Psoas muscle (tissue), 8 donors: ENCODE data around the gene MYMX. TPM values are rescaled to one million over a fixed set of nuclear protein-coding genes. Genes with fewer than 3 reads are reported as not detected.
A peak's percentile ranks its signal among the peaks of the same experiment; 100 is the strongest.

ENCODE experiments used
- ATAC-seq, 4 donors: fragments of 200-7000 bp; cut with Tn5 transposase; one replicate each; pipeline ENCODE4 v1.9.1; 2020; ENCODE audit warnings: moderate library complexity in 3 of 4, mild to moderate bottlenecking in 2 of 4
- DNase-seq, 2 donors: peaks; one replicate each; pipeline ENCODE4 v3.0.0-alpha.2; 2020
- H3K27ac ChIP-seq: fragments of 200-600 bp; one replicate; pipeline ENCODE4 v1.8.0; 2022
- H3K27me3 ChIP-seq, 3 donors: fragments of 200-600 bp in 1 of 3; one replicate each; pipeline versions ENCODE4 v1.6.1 to v1.8.0; 2013 to 2022; ENCODE audit warnings: low read length in 2 of 3, mild to moderate bottlenecking in 2 of 3, moderate library complexity in 1 of 3; ENCODE audit not compliant: insufficient read depth in 3 of 3
- H3K36me3 ChIP-seq, 2 donors: fragments of 200-600 bp in 1 of 2; one replicate each; pipeline versions ENCODE4 v1.6.1 to v1.8.0; 2013 to 2022; ENCODE audit warnings: low read depth in 1 of 2, mild to moderate bottlenecking in 1 of 2, moderate library complexity in 1 of 2; ENCODE audit not compliant: insufficient read depth in 1 of 2
- H3K4me1 ChIP-seq: fragments of 200-600 bp; one replicate; pipeline ENCODE4 v1.8.0; 2022
- H3K4me3 ChIP-seq: fragments of 200-600 bp; one replicate; pipeline ENCODE4 v1.8.0; 2022; ENCODE audit warnings: mild to moderate bottlenecking
- H3K9me3 ChIP-seq: fragments of 200-600 bp; one replicate; pipeline ENCODE4 v1.8.0; 2022
- WGBS, 3 donors: extraction: QIAGEN DNeasy Blood & Tissue Kit; methylation state at CpG; one replicate each; pipeline versions ENCODE4 v1.1.6 to v1.1.7; 2013; 5-methylcytosine and 5-hydroxymethylcytosine counted together
- intact Hi-C, 2 donors: fragments of 100-400 bp; cut with DNase I; formaldehyde crosslinking; loops; one replicate each; pipeline versions ENCODE4 v1.11.0 to v1.14.2; 2022
- polyA plus RNA-seq, 3 donors: library from polyadenylated mRNA; stranded (reverse); fragments of 200-250 nt; gene quantifications; one replicate each; pipeline ENCODE4 v1.2.3, GENCODE V29; 2013
- total RNA-seq, 4 donors: library from RNA; stranded (reverse); fragmentation: NEBNext Ultra II Directional in 2 of 4; extraction: Animal tissue kit (Norgen Biotek cat#: 25700) in 2 of 4; gene quantifications; one replicate each; pipeline versions ENCODE4 v1.2.1 to v1.2.4, GENCODE V29; 2021 to 2023
- TF ChIP-seq, protein P1 (sequence below): fragments of 200-600 bp; IDR thresholded peaks from one replicate; pipeline ENCODE4 v1.8.0; 2022; ENCODE audit warnings: antibody characterized with exemption
- donor health status: healthy with polysubstance abuse.
- donor health status: DM: no; HTN: no; CAD: no; lungs with moderate emphysema.
- donor health status: Bipolar disorder and iron deficiency.
- donor health status: healthy.
- donor health status: DM: yes; HTN: yes; CAD: no.
- donor health status: DM: no; HTN: no; CAD: no.
- donor health status: DM: no; HTN: no; CAD: no.
- donor health status: DM: yes; HTN: yes; CAD: no.

The MYMX gene
- total and polyA plus RNA-seq, 7 donors, result 0.09 to 0.61 (median 0.36) TPM; not detected in 2

DNA sequence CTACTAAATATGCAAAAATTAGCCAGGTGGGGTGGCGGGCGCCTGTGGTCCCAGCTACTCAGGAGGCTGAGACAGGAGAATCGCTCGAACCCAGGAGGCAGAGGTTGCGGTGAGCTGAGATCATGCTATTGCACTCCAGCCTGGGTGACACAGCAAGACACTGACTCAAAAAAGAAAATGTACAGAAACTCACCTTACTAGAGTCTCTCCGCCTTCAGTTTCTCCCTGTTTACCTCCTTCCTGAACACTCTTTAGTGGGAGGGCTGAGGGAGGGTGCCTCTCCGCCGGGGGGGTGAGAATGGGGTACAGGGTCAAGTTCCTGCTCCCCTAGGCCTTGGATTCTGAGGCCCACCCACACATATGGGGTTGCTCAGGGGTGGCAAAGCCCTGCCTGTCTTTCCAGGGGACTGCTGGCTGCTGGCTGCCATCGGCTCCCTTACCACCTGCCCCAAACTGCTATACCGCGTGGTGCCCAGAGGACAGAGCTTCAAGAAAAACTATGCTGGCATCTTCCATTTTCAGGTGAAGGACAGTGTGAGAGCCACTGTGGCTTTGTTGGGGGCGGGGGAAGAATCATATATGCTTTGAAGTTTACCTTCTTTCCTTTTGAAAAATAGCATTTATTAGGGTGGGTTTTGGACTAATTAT, 44.7 kb upstream of the MYMX start:
- Histone ChIP-seq H3K27ac (no peak overlapping the region), H3K27me3 (no peaks in the 10 kb centered on the region), H3K4me1 (peaks cover 8% of the 10 kb centered on the region), H3K36me3 (no peaks in the 10 kb centered on the region), H3K4me3 (no peak overlapping the region), H3K9me3 (no peaks in the 10 kb centered on the region)
- ATAC-seq (peak in 1 of 4 donors; percentile 11), DNase-seq (no peak)
- intact Hi-C loops, result loop anchor here (1.0 to 5.0 kb wide), 4 partner anchors 62 to 167 kb away; no protein-coding TSS in a partner anchor
- TF ChIP-seq, protein P1, sequence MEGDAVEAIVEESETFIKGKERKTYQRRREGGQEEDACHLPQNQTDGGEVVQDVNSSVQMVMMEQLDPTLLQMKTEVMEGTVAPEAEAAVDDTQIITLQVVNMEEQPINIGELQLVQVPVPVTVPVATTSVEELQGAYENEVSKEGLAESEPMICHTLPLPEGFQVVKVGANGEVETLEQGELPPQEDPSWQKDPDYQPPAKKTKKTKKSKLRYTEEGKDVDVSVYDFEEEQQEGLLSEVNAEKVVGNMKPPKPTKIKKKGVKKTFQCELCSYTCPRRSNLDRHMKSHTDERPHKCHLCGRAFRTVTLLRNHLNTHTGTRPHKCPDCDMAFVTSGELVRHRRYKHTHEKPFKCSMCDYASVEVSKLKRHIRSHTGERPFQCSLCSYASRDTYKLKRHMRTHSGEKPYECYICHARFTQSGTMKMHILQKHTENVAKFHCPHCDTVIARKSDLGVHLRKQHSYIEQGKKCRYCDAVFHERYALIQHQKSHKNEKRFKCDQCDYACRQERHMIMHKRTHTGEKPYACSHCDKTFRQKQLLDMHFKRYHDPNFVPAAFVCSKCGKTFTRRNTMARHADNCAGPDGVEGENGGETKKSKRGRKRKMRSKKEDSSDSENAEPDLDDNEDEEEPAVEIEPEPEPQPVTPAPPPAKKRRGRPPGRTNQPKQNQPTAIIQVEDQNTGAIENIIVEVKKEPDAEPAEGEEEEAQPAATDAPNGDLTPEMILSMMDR, result no peak
- WGBS, 3 donors, result 76 to 79% (median 79%) methylated on average over 12 of the region's 12 CpGs

DNA sequence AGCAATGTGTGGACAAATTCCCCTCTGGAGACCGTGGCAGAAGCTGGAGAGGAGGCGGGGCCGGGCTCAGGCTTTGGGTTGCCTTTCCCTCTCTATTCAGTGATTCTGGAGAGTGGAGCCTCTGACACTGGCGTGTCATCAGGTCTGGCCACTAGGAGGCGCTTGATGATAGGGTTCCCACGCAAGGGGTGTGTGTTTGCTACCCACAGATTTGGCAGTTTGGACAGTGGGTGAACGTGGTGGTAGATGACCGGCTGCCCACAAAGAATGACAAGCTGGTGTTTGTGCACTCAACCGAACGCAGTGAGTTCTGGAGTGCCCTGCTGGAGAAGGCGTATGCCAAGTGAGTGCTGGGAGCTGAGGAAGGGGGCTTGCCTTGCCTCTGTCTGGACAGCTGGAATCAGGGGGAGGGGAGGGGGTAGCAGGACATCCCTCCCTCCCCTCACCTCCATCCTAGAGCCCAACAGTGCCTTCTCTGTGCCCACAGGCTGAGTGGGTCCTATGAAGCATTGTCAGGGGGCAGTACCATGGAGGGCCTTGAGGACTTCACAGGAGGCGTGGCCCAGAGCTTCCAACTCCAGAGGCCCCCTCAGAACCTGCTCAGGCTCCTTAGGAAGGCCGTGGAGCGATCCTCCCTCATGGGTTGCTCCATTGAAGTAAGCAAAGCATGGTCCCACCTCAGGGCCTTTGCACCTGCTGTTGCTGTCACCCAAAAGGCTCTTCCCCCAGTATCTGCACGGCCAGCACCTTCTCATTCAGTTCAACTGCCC, 43.8 kb upstream of the MYMX start:
- no peak overlapping the region for H3K4me3 ChIP-seq
- H3K27me3 ChIP-seq, result no peaks in the 10 kb centered on the region
- WGBS, 3 donors, result 27 to 29% (median 28%) methylated on average over 15 of the region's 15 CpGs
- no peaks in the 10 kb centered on the region for H3K9me3 ChIP-seq
- H3K27ac ChIP-seq, result no peak overlapping the region
- ATAC-seq (peak; percentile 95 to 98 (median 96)), DNase-seq (peak; percentile 85 to 91)
- TF ChIP-seq, protein P1, result peak; percentile 90
- peaks cover 8% of the 10 kb centered on the region for H3K4me1 ChIP-seq
- intact Hi-C loops, result loop anchor here (1.0 to 5.0 kb wide), 3 partner anchors 61 to 164 kb away; no protein-coding TSS in a partner anchor
- no peaks in the 10 kb centered on the region for H3K36me3 ChIP-seq

DNA sequence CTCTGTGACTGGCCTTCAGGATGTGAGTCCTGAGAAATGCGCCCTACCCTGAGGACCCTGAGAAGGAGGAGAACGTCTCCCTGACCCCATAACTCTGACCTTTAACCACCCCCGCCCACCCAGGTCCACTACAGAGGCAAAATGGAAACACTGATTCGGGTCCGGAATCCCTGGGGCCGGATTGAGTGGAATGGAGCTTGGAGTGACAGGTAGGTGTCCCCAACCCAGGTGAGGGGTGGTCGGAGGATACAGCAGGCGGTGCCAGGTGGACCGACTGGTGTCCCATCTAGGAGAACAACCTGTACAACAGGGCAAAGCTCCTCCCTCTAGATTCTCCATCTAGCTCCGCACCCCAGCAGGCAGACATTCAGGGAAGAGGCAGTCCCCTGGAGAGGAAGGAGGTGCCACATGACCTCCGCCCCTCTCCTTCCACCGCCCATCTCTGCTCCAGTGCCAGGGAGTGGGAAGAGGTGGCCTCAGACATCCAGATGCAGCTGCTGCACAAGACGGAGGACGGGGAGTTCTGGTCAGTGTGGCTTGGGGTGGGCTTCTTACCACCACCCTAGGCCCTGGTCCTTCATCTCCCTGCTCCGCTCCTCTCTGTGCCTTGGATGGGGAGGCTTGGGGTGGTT, 40.5 kb upstream of the MYMX start:
- Histone ChIP-seq H3K27ac (no peak overlapping the region), H3K4me1 (peaks cover 11% of the 10 kb centered on the region), H3K36me3 (no peaks in the 10 kb centered on the region), H3K9me3 (no peaks in the 10 kb centered on the region), H3K27me3 (no peaks in the 10 kb centered on the region), H3K4me3 (no peak overlapping the region)
- WGBS, 3 donors, result 83 to 86% (median 84%) methylated on average over 15 of the region's 15 CpGs
- ATAC-seq (no peak), DNase-seq (no peak)
- TF ChIP-seq, protein P1, result no peak
- intact Hi-C loops, result no loop called here

DNA sequence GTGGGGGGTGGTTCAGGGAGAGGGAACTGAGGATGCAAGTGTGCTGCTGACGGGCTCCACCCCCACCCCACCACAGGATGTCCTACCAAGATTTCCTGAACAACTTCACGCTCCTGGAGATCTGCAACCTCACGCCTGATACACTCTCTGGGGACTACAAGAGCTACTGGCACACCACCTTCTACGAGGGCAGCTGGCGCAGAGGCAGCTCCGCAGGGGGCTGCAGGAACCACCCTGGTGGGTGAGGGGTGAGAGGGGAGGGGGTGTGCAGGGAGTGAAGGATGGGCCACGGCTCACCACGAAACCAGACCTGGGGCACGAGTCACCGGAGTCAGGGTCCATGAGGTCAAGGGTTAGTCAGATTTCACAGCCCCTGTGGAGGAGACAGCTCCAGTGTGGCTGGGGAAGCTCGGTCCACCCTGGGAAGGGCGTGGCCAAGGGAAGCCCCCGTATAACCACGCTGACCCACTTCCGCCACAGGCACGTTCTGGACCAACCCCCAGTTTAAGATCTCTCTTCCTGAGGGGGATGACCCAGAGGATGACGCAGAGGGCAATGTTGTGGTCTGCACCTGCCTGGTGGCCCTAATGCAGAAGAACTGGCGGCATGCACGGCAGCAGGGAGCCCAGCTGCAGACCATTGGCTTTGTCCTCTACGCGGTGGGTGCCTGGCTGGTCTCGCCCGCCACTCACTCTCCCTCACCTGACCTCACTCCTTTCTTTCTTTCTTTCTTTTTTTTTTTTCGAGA, 39.8 kb upstream of the MYMX start:
- WGBS, 3 donors, result 68 to 71% (median 70%) methylated on average over 24 of the region's 24 CpGs
- Histone ChIP-seq H3K4me1 (peaks cover 11% of the 10 kb centered on the region), H3K36me3 (no peaks in the 10 kb centered on the region), H3K4me3 (no peak overlapping the region), H3K27ac (no peak overlapping the region), H3K9me3 (no peaks in the 10 kb centered on the region), H3K27me3 (no peaks in the 10 kb centered on the region)
- no peak for ATAC-seq
- TF ChIP-seq, protein P1, result no peak
- no peak for DNase-seq
- intact Hi-C loops, result no loop called here
